Transverse colon (tissue), 4 donors: Measurements from ENCODE around the gene KLF13. TPM values are rescaled to one million over a fixed set of nuclear protein-coding genes. Genes with fewer than 3 reads are reported as not detected.

Experiments used
- DNase-seq: peaks from one replicate; pipeline ENCODE4 v3.0.0-alpha.2; 2019
- H3K27ac ChIP-seq, 4 donors: fragments of 200-600 bp; sonication (generic); 2 replicates each; pipeline ENCODE4 v1.5.1; 2016 to 2018; ENCODE audit warnings: inconsistent platforms in 4 of 4
- H3K27me3 ChIP-seq: fragments of 200-600 bp; sonication (generic); 2 replicates; pipeline ENCODE4 v1.5.1; 2017; ENCODE audit warnings: inconsistent platforms
- H3K36me3 ChIP-seq, 4 donors: fragments of 200-600 bp; sonication (generic); 2 replicates each; pipeline ENCODE4 v1.5.1; 2017 to 2019; ENCODE audit warnings: inconsistent platforms in 4 of 4
- H3K4me1 ChIP-seq, 4 donors: fragments of 200-600 bp; sonication (generic); 2 replicates each; pipeline ENCODE4 v1.5.1; 2017 to 2020; ENCODE audit warnings: inconsistent platforms in 4 of 4
- H3K4me3 ChIP-seq, 4 donors: fragments of 200-600 bp; sonication (generic); 1 replicate in 1 of 4; 2 replicates in 3 of 4; pipeline versions ENCODE4 v1.5.1 to v1.6.1; 2017 to 2019; ENCODE audit warnings: inconsistent platforms in 4 of 4
- H3K9me3 ChIP-seq, 2 donors: fragments of 200-600 bp; sonication (generic); 2 replicates each; pipeline ENCODE4 v1.5.1; 2017 to 2019; ENCODE audit warnings: inconsistent platforms in 2 of 2
- CTCF ChIP-seq, 5 experiments: fragments of 200-600 bp in 3 of 5; fragments of 450-650 bp in 2 of 5; sonication (generic) in 3 of 5; IDR thresholded peaks; 1 replicate in 2 of 5; 2 replicates in 3 of 5; pipeline ENCODE4 v1.5.1; 2016 to 2017; ENCODE audit warnings: antibody characterized with exemption in 5 of 5, inconsistent platforms in 3 of 5, mild to moderate bottlenecking in 2 of 5, moderate library complexity in 1 of 5
- EP300 ChIP-seq: sonication (generic); formaldehyde crosslinking; IDR thresholded peaks from one replicate; pipeline ENCODE4 v1.6.1; 2017; ENCODE audit warnings: antibody characterized with exemption, low read depth
- POLR2A ChIP-seq: fragments of 450-650 bp; IDR thresholded peaks from one replicate; pipeline ENCODE4 v1.6.1; 2016; ENCODE audit warnings: antibody characterized with exemption, mild to moderate bottlenecking, moderate library complexity
- POLR2AphosphoS5 ChIP-seq, 3 donors: sonication (generic); formaldehyde crosslinking; IDR thresholded peaks; one replicate each; pipeline ENCODE4 v1.6.1; 2016; ENCODE audit warnings: antibody characterized with exemption in 3 of 3
- WGBS, 2 donors: methylation state at CpG; one replicate each; pipeline ENCODE4 v1.1.5; 2018; ENCODE audit warnings: low coverage in 1 of 2; 5-methylcytosine and 5-hydroxymethylcytosine counted together
- in situ Hi-C, 4 donors: fragments of 200-750 bp; cut with MboI; loops; one replicate each; pipeline versions ENCODE4 v1.15.0 to v1.15.1; 2017; ENCODE audit warnings: low sequenced_read_pairs in 3 of 4, low pct_ligation_motif_present in 1 of 4, low pct_unique_long_range_greater_than_20kb in 1 of 4
- intact Hi-C: fragments of 100-400 bp; cut with DNase I; formaldehyde crosslinking; loops from one replicate; pipeline ENCODE4 v1.15.1; 2023; ENCODE audit warnings: low total_unique reads
- total RNA-seq, 4 donors: library from RNA; depleted of rRNA; stranded (reverse); fragments of >200 nt; gene quantifications; one replicate each; pipeline ENCODE4 v1.1.0, GENCODE V29; 2016

KLF13 gene
- total RNA-seq, 4 donors from 2014 or later = 39.0 to 81.2 (median 68.8) TPM

DNA sequence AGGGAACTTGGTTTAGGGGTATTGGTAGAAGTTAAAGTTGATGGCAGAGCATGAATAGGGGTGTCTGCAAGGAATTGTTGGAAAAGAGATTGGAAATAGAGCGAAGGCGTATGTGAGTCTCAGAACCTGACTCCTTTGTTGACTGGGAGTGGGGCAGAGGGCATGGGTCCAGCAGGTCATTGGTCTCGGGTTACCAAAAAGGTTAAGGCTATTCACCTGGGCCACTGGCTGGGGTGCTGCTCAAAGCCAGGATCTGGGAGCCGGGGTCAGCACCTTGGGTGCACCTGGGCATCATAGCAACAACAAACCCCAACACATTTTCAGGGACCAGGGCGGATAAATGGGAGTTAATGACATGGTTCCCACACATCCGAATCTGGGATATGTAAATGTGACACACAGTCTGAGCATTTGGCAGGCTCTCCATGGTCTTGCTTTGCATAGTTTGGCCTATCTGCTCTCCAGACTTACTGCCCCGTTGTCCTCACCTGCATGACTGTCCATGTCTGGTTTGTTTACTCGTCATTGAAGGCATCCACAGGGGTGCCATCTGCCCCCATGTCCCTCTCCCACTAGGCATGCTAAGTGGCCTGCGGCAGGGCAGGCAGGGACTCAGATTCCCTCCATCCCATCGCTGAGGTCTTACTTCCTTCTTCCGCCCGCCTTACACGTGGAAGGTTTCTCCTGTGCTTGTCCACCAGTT, 10.1 kb downstream of the KLF13 start:
- Histone ChIP-seq H3K4me1 (peaks cover 56 to 100% (median 68%) of the 10 kb centered on the region in 4 donors), H3K36me3 (no peaks in the 10 kb centered on the region), H3K9me3 (no peaks in the 10 kb centered on the region), H3K4me3 (no peak overlapping the region), H3K27me3 (no peaks in the 10 kb centered on the region), H3K27ac (peak overlapping the region in 2 of 4 donors; percentile 18 to 76)
- in situ Hi-C loops = loop anchor here in 3 of 4 donors (10.0 kb wide), 2 partner anchors 122 to 148 kb away; no protein-coding TSS in a partner anchor
- intact Hi-C loops = loop anchor here (10.0 kb wide), 1 partner anchor 58 kb away; no protein-coding TSS in a partner anchor
- TF ChIP-seq EP300 (no peak), CTCF (IDR thresholded peaks at IDR 0.05) (no peak), POLR2A (no peak), POLR2AphosphoS5 (IDR thresholded peaks at IDR 0.05) (no peak)
- WGBS, 2 donors = 83 to 89% methylated on average over 9 to 13 of the region's 13 CpGs
- DNase-seq = no peak

DNA sequence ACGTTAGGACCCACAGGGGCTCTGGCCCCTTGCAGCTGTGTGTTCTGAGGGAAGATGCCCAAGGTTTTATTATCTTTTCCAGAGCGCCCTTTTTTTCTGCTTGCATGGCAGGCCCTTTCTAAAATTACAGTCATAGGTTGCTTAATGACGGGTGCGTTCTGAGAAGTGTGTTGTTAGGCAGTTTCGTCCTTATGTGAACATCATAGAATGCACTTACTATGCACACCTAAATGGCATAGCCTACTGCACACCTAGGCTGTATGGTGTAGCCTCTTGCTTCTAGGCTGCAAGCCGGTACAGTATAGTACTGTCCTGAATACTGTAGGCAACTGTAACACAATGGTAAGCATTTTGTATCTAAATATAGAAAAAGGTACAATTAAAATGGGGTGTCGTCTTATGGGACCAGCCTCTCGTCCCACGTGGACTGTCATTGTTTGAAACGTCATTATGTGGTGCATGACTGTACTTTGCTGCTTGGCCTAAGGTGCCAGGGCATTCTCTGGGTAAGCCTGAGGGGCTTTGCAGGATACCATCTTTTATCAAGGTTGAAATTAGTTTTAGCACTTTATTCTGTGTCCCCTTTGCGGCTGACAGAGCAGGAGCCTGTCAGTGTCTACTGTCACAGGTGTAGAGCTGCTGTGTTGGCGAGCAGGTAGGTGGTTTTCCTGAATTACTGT, 10.9 kb downstream of the KLF13 start:
- TF ChIP-seq POLR2A (no peak), POLR2AphosphoS5 (IDR thresholded peaks at IDR 0.05) (no peak), EP300 (no peak), CTCF (IDR thresholded peaks at IDR 0.05) (no peak)
- peak overlapping the region in 3 of 4 donors; percentile 72 to 76 (median 74) for H3K27ac ChIP-seq
- peaks cover 49 to 100% (median 68%) of the 10 kb centered on the region in 4 donors for H3K4me1 ChIP-seq
- no peak overlapping the region for H3K4me3 ChIP-seq
- no peak for DNase-seq
- H3K36me3 ChIP-seq = no peaks in the 10 kb centered on the region
- in situ Hi-C loops = loop anchor here in 3 of 4 donors (10.0 kb wide), 2 partner anchors 123 to 147 kb away; no protein-coding TSS in a partner anchor
- 48 to 77% methylated on average over 5 to 12 of the region's 12 CpGs for WGBS, 2 donors
- intact Hi-C loops = loop anchor here (10.0 kb wide), 1 partner anchor 57 kb away; no protein-coding TSS in a partner anchor
- no peaks in the 10 kb centered on the region for H3K9me3 ChIP-seq
- H3K27me3 ChIP-seq = no peaks in the 10 kb centered on the region

DNA sequence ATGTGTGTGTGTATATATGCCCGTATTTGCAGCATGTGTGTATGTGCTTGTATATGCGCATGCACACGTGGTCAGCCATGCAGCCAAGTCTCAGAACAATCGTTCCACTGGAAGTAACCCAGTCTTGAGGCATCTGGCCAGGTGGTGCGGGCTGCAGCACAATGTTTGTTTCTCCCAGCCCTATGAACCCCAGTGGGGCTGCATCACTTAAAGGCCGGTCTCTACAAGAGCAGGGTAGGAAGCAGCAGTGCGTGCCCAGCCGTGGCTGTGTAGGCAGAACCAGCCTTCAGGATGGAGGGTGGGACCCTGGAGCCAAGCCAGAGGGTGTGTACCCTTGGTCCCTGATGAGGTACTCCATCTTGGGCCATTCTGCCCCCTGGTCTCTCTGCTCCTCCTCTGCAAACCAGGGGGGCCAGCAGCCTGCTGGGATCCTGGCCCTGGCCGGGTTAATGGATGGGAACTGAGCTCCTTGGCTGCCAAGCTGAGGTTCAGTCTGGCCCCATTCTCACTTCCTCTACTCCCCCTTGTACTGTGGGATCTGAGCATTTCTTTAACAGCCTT, 11.8 kb downstream of the KLF13 start:
- WGBS, 2 donors = 45% methylated on average over 9 of the region's 9 CpGs; no CpG with 5 or more reads in 1 of the 2 donors
- in situ Hi-C loops (loop anchor here in 3 of 4 donors (10.0 kb wide), 2 partner anchors 124 to 146 kb away; no protein-coding TSS in a partner anchor), intact Hi-C loops (loop anchor here (10.0 kb wide), 1 partner anchor 56 kb away; no protein-coding TSS in a partner anchor)
- H3K27ac ChIP-seq = peak overlapping the region; percentile 72 to 76 (median 74)
- no peak for TF ChIP-seq POLR2AphosphoS5 (IDR thresholded peaks at IDR 0.05)
- TF ChIP-seq EP300 = no peak
- no peak for TF ChIP-seq POLR2A
- no peak for TF ChIP-seq CTCF (IDR thresholded peaks at IDR 0.05)
- no peak overlapping the region for H3K4me3 ChIP-seq
- no peaks in the 10 kb centered on the region for H3K9me3 ChIP-seq
- peaks cover 52 to 100% (median 73%) of the 10 kb centered on the region in 4 donors for H3K4me1 ChIP-seq
- H3K36me3 ChIP-seq = no peaks in the 10 kb centered on the region
- DNase-seq = no peak
- no peaks in the 10 kb centered on the region for H3K27me3 ChIP-seq
